HG02870 (cell line): ENCODE data around the gene ATP5PD.
"Not testable (repeated sequence)": the region's sequence is repeated elsewhere in the genome, so short reads cannot be mapped to it uniquely, and the experiment has no call there.

Experiments
- ATAC-seq: cut with Tn5 transposase; IDR thresholded peaks from one replicate; pipeline ENCODE4 v1.9.1; 2021; ENCODE audit warnings: mild to moderate bottlenecking, moderate library complexity; ENCODE audit not compliant: unreplicated experiment

Gene ATP5PD

DNA sequence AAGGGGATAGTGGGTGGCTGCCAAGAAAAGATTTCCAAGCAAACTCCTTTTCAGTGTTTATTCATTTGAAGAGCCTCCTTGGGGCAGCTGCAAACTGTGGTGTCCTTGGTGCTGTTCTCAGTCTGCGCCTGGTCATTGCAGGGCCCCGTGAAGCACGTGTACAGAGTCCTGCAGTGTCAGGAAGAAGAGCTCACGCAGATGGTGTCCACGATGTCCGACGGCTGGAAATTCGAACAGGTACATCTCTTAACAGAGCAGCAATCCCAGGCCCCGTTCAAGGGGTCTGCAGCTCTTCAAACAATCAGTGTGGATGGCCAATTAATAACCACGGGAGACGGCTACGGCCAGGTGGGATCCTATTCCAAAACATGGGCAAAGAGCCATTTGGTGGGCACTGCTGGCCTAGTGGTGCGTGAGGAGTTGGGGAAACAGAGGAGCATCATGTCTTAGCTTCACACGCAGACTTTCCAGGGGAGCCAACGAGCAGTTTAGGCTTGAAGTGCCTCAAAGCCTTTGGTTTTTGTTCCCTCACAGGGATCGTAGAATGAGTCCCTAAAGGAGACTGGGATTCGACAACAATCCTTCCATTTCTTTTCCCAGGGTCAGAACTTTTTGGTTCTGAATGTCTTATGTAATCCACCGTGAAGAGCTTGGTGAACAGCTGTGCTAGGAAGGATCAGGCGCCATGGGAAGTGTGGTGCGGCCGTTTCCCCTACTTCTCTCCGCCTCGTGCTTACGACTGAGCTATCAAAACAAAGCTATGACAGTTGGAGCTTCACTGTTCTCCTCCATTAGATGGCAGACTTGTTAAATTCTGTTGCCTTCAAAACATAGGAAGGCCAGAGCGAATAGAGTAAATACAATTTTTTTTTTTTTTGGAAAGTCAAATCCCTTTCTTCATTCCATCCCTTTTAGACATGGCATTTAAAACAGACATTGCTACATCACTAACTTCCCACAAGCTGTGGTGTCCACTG is 12.9 kb upstream of the ATP5PD start:
- ATAC-seq = no peak

DNA sequence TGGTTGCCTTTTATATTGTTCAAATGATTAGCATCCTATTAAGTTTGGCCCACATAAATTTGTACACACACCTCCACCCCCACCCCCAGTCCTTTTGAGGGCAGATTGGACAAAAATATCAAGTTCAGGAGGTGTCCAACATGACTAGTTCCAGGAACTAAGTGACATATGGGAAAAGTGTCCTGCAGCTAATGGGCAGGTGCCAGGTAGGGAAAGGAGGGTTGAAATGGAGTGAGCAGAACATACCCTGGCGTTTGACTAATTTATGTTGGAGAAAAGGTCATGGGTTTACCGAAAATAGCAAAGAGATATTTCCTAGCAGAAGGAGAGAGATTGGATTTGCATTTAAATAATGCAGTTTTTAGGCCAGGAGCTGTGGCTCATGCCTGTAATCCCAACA is 5.2 kb upstream of the ATP5PD start:
- no peak for ATAC-seq

DNA sequence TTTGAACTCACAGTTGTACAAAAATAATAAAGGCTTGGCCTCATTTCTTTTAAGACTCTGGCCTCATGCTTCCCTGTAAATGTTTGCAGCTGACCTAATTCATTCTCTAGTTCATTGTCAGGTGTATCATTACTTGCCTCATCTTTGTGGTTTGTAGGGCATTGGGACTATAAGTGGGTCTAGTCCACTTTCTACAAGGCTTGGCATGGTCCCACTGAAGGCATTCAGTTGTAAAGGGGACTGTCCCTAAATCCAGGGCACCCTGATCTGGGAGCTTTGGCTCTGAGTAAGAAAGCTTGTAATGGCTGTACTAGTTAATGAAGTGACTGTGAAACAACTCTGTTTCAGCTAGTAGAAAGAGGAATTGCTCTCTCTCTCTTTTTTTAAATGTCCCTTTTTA is 2.9 kb upstream of the ATP5PD start:
- ATAC-seq = no peak

DNA sequence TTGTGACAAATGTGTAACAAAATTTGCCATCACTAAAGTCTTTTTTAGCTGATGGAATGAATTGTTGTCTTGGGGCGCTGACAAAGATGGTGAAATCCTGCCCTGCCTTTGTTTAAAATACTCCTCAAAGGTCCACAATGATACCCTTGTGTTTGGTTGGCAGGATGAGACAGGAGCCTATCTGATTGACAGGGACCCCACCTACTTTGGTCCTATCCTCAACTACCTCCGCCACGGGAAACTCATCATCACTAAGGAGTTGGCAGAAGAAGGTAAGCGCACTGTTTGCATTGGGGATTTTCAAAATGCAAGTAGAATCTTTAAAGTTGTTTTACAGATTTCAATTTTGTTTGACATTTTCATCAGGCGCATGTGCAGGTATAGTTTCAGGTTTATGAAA is 2.3 kb upstream of the ATP5PD start:
- ATAC-seq = no peak

DNA sequence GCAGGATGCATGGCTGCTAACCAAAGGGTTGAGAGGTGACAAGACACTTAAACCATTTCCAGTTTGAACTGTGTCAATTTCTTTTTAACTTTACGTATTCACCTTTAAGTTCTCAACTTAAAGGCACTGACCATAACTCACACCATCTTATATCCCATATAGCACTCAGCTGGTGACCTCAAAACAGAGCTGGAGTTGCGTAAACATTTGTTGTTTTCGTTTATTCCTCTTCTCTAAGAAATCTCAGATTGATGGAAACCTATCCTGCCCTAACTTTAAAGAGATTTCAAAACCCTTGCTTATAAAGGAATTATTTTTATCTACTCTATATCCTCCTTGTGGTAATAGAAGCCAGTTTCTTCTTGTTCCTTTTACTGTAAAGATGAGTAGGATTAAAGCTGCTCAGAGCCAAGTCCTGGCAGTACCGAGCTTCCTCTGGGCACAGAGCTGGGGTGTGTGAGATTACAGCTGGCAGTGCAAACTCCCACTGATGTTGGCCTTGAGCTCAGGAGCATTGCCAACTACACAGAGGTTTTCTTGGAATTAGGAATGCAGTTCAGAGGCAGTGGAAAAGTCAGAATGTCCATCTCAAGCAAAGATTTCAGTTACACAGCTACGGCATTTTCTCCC is 1.6 kb upstream of the ATP5PD start:
- ATAC-seq = no peak

DNA sequence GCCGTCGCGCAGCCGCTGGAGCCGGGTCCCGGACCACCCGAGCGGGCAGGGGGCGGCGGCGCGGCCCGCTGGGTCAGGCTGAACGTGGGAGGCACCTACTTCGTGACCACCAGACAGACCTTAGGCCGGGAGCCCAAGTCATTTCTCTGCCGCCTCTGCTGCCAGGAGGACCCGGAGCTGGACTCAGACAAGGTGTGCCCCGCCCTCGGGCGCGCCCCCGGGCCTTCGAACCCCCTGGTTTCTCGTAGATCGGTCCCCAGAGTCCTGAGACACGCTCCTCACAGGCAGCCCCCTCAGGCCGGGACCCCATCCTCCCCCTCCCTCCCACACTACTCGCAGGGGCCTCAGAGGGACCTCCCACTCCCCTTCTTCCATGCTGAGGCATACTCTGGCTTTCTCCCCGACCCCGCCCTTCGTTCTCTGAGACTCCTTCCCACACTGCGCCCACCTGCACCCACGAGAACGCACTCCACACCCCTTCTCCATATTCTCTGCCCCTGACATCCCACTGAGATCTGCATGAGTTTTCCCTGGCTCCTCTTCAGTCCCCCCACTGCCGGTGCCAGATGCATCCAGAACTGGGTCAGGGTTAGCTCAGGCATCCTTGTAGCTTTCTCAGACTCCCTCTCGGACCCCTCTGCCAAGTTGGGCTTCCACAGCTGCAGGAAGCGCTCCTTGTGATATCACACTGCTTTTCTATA is 779 bp upstream of the ATP5PD start:
- ATAC-seq = no peak

DNA sequence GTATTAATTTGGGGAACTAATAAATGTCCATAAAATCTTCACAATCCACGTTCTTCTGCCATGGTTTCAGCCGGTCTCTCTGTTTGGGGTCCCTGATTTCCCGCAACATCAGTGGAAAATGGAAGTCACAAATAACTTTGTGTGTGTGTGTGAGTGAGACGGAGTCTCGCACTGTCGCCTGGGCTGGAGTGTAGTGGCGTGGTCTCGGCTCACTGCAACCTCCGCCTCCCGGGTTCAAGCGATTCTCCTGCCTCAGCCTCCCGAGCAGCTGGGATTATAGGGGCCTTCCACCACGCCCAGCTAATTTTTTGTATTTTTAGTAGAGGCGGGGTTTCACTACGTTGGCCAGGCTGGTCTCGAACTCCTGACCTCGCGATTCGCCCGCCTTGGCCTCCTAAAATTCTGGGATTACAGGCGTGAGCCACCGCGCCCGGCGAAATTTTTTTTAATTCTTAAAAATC is 793 bp downstream of the ATP5PD start:
- ATAC-seq = not testable (repeated sequence)

DNA sequence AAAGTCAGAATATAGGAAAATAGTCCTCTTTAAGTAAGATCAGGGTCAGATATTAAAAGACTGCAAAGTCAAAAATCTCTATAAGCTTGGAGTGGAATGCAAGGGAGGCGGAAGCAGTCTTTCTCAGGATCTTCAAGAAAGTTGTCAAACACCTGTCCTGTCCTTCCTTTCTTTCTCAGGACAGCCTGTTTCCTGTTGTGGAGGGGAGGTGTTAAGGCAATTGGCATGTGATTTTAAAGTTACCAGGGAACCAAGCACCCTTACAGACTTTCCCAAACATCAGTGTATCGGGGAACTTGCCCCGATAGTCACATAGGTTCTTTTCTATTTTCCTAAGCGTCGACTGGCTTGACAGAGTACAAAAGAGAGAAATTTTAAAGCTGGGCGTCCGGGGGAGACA is 2.1 kb downstream of the ATP5PD start:
- ATAC-seq = no peak

DNA sequence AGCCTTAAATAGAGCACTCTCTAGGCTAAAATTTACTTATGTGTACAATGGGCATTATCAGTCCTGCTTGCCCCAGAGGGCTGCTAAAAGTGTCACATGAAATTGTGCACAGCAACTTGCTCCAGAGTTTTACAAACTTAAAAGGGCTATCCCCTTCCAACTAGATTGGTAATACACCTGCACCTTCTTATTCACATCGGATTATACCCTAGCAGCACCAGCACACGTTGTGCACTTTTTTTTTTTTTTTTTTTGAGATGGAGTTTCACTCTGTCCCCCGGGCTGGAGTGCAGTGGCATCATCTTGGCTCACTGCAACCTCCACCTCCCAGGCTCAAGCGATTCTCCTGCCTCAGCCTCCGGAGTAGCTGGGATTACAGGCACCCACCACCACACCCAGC is 3.0 kb downstream of the ATP5PD start:
- not testable (repeated sequence) for ATAC-seq

DNA sequence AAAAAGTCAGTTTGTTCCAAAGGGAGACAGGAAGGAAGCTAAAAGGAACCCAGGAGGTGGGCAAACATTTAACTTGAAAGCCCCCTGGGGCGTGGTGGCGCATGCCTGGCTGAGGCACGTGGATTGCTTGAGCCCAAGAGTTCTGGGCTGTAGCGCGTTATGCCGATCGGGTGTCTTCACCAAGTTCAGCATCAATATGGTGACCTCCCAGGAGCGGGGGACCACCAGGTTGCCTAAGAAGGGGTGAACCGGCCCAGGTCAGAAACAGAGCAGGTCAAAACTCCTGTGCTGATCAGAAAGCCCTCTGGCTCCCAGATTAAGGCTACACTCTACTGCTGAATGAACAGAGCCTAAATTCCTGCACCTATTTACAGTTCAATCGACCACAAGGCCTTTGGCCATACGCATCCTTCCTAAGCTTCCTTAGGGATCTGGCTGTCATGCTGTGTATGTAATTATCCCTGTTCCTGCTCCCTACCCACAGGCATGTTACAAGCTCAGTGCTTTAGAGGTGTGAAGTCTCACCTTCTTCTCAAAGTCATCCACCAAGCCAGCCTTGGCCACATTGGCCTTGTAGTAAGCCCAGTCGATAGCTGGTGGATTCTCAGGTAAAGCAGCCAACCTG is 5.0 kb downstream of the ATP5PD start:
- ATAC-seq = no peak

DNA sequence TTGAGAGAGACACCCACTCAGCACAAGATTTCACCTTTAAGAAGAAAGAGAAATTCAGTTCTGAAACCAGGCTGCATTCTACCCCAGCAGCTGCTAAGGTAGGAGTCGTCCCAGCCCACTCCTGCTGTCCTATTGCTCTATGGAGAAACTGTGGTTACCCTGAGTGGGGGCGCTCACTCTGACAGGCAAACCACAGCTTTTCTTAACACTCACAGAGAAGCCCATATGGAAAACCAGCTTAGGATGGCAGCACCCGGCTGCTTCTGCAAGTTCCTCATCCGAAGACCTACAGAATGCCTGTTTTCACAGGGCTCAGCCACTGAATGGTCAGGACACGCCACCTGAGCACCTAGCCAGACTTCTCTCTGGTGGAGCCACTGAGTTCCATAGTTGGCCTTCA is 7.5 kb downstream of the ATP5PD start:
- ATAC-seq = no peak

DNA sequence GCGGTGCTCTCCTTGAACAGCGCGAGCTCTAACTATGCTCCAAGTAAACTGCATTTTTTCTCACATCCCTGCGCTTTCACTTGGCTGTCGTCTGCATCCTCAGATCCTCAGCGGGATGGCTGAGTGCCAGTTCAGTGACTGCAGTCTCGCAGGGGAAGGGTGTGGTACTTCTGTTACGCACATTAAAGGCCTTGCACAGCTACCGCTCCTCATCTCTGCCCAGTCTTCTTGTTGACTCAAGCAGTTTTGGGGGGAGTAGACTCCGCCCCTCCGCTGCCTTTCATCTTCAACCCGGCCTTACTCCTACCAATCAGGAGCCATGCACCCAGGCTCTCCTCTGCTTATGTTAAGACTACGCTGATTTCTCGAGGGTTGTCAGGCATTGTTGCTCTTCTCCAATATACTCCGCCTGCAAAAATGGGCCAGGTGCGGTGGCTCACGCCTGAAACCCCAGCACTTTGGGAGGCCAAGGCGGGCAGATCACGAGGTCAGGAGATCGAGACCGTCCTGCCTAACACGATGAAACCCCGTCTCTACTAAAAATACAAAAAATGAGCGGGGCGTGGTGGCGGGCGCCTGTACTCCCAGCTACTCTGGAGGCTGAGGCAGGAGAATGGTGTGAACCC is 10.0 kb downstream of the ATP5PD start:
- no peak for ATAC-seq

DNA sequence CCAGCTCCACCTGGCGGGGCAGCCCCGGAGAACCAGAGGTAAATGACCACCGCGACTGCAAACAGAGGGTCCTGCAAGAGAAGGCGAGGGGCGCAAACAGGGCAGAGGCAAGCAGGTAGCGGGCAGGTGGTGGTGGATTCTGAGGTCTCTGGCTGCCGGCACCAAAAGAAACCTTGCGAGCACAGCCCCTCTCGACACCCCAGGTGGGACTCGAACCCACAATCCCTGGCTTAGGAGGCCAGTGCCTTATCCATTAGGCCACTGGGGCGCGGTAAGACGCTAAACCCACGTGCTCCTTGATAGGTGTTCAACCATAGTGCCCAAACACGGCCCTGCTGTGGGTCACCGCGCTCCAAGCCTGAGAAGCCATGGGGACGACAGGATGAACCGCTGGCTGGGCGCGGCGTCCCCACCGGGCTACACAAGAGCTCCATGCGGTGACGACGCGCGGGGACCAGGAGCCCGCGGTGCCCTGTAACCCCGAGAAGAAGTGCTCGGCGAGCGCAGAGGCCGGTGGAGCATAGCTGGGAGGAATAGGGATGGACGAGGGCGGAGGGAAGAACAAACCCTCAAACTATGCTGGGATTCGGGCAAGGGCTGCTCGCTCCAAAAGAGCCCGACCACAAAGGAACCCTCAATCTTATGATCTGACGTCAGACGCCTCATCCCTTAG is 12.4 kb downstream of the ATP5PD start:
- ATAC-seq = peak; percentile 44

DNA sequence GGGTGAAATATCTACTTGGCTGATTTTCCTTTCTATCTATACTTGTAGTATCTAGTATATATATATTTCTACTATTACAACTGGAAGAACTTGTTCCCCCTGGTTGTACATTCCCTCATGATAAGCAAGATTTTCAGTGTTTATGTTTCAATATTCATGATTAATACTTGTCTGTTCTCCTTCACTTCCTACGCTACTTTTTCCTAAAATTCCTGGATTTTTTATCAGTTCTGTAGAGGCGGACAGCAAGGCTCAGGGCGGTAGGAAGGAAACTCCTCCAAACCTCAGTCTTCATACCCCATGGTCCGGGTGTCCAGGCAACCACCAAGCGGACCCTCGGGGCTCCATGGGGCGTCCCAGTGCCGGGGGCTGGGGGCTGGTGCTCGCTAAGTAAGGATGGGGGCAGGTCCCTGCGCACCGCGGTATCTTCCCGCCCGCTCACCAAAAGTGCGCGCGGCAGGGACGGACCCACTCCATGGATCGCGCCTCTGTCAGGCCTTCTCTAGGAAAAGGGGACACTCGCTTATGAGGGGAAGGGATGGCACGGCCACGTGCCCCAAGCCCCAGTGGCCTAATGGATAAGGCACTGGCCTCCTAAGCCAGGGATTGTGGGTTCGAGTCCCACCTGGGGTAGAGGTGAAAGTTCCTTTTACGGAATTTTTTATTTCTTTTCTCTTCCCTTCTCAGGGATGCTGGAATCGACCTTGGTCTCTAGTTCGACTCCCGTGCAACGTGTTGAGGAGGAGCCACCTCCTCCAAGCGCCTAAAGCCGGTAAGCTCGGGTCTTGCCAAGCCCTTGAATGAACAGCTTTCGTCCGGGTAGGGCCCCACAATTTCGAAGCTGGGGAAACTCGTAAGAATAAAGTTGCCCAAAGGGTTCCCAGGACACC is 13.2 kb downstream of the ATP5PD start:
- peak; percentile 42 for ATAC-seq

DNA sequence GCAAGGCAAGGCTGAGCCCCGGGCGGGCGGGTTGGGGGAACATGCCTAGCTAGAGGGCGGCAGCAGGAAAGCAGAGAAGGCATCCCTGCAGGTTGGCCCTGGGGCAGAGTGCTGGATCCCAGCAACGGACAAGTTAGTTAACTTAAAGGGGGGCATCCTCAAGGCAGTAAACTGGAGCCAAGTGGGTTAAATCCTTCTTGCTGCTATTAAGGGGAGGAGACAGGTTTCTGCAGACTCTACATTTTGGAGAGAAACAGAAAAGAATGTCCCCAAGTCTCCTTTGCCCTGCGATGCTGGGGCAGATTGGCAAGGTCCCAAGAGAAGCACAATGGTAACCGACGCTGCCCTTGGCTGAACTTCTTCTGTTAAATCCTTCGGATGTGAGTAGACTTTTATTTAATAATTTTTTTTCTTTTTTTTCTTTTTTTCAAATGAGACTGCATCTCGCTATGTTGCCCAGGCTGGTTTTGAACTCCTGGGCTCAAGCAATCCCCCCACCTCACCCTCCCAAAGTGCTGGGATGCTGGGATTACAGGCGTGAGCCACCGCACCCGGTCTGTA is 14.0 kb downstream of the ATP5PD start:
- ATAC-seq = no peak

DNA sequence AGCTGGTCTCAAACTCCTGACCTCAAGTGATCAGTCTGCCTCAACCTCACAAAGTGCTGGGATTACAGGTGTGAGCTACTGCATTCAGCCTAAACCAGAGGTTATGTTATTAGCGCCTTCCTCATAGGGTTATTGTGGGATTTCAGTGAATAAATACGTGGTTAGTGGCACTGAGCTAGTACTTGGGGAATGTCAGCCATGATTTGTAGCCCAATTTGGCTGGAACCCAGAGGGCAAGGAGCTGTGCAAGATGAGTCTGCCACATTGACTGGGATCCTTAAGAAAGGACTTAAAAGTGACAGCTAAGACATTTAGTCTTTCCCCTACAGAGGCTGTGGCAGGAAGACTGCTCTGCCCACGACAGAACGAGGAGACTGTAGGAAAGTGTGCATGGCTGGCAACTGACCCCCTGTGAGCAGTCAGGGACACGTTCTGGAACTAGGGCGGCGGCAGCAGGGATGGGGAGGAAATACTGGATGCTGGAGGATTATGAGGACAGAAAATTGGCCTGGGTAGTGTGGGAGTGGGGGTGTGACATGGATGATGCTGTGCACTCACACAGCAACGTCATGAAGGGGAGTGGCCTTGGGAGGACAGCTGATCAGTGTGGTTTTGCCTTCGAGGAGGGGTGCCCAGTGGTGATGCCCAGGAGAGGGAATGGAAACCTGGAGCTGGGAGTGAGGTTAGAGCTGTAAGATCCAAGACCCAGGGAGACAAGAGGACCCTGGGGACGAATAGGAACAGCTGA is 14.6 kb downstream of the ATP5PD start:
- no peak for ATAC-seq

DNA sequence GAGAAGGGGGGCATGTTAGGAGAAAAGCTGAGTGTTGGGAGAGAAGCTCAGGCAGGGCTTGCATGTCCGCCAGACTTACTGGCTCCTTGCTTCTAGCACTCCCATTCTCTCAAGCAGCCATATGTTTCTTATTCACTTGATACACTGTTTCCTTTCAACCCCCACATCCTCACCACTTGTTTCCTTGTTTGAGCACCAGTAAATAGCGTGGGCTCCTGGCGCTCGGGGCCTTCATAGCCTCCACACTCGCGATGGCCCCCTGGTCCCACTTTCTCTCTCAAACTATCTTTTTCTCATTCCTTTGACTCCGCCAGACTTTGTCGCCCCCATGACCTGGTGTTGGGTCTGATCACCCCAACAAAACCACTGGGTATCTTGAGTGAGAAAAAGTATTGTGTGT is 16.6 kb downstream of the ATP5PD start:
- no peak for ATAC-seq

DNA sequence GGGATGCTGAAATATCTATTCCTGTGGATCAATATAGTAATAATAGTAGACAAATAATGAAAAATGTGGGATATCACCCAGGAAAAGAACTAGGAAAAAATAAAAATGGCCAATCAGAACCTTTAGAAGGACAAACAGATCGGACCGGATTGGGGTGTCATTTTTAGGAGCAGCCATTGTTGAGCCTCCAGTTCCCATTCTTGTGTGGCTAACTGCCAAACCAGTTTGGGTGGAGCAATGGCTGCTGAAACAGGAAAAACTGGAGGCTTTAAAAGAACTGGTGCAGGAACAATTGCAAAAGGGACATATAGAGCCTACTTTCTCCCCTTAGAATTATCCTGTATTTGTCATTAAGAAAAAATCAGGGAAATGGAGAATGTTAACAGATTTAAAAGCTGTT is 20.1 kb downstream of the ATP5PD start:
- not testable (repeated sequence) for ATAC-seq
